Ammon's horn (tissue), 1 donor: Measurements from ENCODE around the gene DDAH1.

ENCODE experiments used
- DNase-seq: peaks from one replicate; pipeline ENCODE4 v3.0.0-alpha.2; 2016; ENCODE audit warnings: low spot score

The DDAH1 gene

GRCh38 chr1:85303440-85304162, 161.4 kb downstream of the DDAH1 start:
- DNase-seq, result no peak

- DNase-seq, result no peak
Measured at GRCh38 chr1:85300140-85300539, 164.8 kb downstream of the DDAH1 start.

- DNase-seq, result peak; percentile 48
Measured at GRCh38 chr1:85297855-85298629, 166.9 kb downstream of the DDAH1 start.

GRCh38 chr1:85297538-85297854, 167.5 kb downstream of the DDAH1 start:
- no peak for DNase-seq

- DNase-seq, result no peak
Measured at GRCh38 chr1:85296980-85297379, 168.0 kb downstream of the DDAH1 start.

GRCh38 chr1:85295654-85296053, 169.3 kb downstream of the DDAH1 start:
- no peak for DNase-seq

GRCh38 chr1:85295006-85295431, 169.9 kb downstream of the DDAH1 start:
- no peak for DNase-seq

- no peak for DNase-seq
Measured at GRCh38 chr1:85290826-85291225, 174.1 kb downstream of the DDAH1 start.

- DNase-seq, result no peak
Measured at GRCh38 chr1:85289848-85290335, 175.1 kb downstream of the DDAH1 start.

GRCh38 chr1:85289207-85289847, 175.6 kb downstream of the DDAH1 start:
- DNase-seq, result no peak

GRCh38 chr1:85284202-85284601, 180.8 kb downstream of the DDAH1 start:
- no peak for DNase-seq

- DNase-seq, result no peak
Measured at GRCh38 chr1:85283475-85284199, 181.3 kb downstream of the DDAH1 start.

GRCh38 chr1:85282424-85282823, 182.5 kb downstream of the DDAH1 start:
- DNase-seq, result no peak

- no peak for DNase-seq
Measured at GRCh38 chr1:85280636-85281035, 184.3 kb downstream of the DDAH1 start.

GRCh38 chr1:85279458-85280080, 185.4 kb downstream of the DDAH1 start:
- no peak for DNase-seq

GRCh38 chr1:85278853-85279314, 186.1 kb downstream of the DDAH1 start:
- peak; percentile 25 for DNase-seq

GRCh38 chr1:85277802-85278201, 187.2 kb downstream of the DDAH1 start:
- no peak for DNase-seq

- DNase-seq, result no peak
Measured at GRCh38 chr1:85276978-85277639, 187.8 kb downstream of the DDAH1 start.

- peak; percentile 100 for DNase-seq
Measured at GRCh38 chr1:85276215-85276977, 188.6 kb downstream of the DDAH1 start, which contains the start of gene BCL10. BCL10 (minus strand) TSS chr1:85276632; CDS start chr1:85276352, 280 bp downstream.

- no peak for DNase-seq
Measured at GRCh38 chr1:85275701-85276214, 189.2 kb downstream of the DDAH1 start.
